Kidney (tissue), 14 donors: ENCODE measurements around the gene NR2C2AP. TPM values are rescaled to one million over a fixed set of nuclear protein-coding genes. Genes with fewer than 3 reads are reported as not detected.

Source experiments
- DNase-seq, 5 donors: peaks; one replicate each; pipeline ENCODE4 v3.0.0-alpha.2; 2013 to 2020
- FAIRE-seq: peaks from 2 replicates; lab custom pipeline; 2012; peaks lifted over from hg19 to GRCh38; lab: Jason Lieb, UNC
- H3K27ac ChIP-seq, 2 donors: one replicate each; pipeline ENCODE4 v1.7.0; 2013; ENCODE audit warnings: low read depth in 2 of 2, low read length in 2 of 2, inconsistent platforms in 1 of 2
- H3K27me3 ChIP-seq: one replicate; pipeline ENCODE4 v1.7.1; 2013; ENCODE audit warnings: low read length, inconsistent platforms; ENCODE audit not compliant: control insufficient read depth, insufficient read depth
- H3K36me3 ChIP-seq, 3 donors: one replicate each; pipeline versions ENCODE4 v1.7.0 to v1.7.1; 2013; ENCODE audit warnings: low read length in 3 of 3, control low read depth in 1 of 3, inconsistent platforms in 1 of 3; ENCODE audit not compliant: insufficient read depth in 3 of 3, control insufficient read depth in 2 of 3
- H3K4me1 ChIP-seq, 3 donors: one replicate each; pipeline versions ENCODE4 v1.7.0 to v1.7.1; 2013; ENCODE audit warnings: low read length in 3 of 3, inconsistent platforms in 1 of 3, low read depth in 1 of 3; ENCODE audit not compliant: control insufficient read depth in 2 of 3, insufficient read depth in 2 of 3
- H3K4me3 ChIP-seq, 3 donors: one replicate each; pipeline versions ENCODE4 v1.7.0 to v1.8.1; 2013; ENCODE audit warnings: low read length in 3 of 3, control low read depth in 1 of 3, inconsistent platforms in 1 of 3
- H3K9ac ChIP-seq, 3 donors: one replicate each; pipeline versions ENCODE4 v1.7.0 to v1.7.1; 2013; ENCODE audit warnings: low read length in 3 of 3, control low read depth in 1 of 3, inconsistent platforms in 1 of 3
- H3K9me3 ChIP-seq, 3 donors: one replicate each; pipeline versions ENCODE4 v1.7.0 to v1.7.1; 2013; ENCODE audit warnings: low read length in 3 of 3, control low read depth in 1 of 3, inconsistent platforms in 1 of 3; ENCODE audit not compliant: control insufficient read depth in 2 of 3, insufficient read depth in 1 of 3
- CTCF ChIP-seq: IDR thresholded peaks from 3 replicates; pipeline ENCODE4 v1.5.1; 2012; ENCODE audit warnings: mild to moderate bottlenecking, moderate library complexity, borderline replicate concordance; ENCODE audit not compliant: insufficient read depth; ENCODE audit errors: extremely low read depth
- intact Hi-C: fragments of 100-400 bp; cut with DNase I; formaldehyde crosslinking; loops from one replicate; pipeline ENCODE4 v1.11.1; 2022
- polyA plus RNA-seq: library from polyadenylated mRNA; stranded (reverse); fragments of 350-450 nt; fragmentation: Illumina TruSeq; extraction: RNeasy Lipid Tissue Mini Kit (QIAGEN cat#74804); gene quantifications from one replicate; pipeline ENCODE4 v1.2.3, GENCODE V29; 2014; ENCODE audit warnings: low read depth, low replicate concordance; ENCODE audit not compliant: insufficient read depth
- total RNA-seq: library from RNA; stranded (reverse); fragmentation: NEBNext Ultra II Directional; extraction: Animal tissue kit (Norgen Biotek cat#: 25700); gene quantifications from one replicate; pipeline ENCODE4 v1.2.1, GENCODE V29; 2021
- donor health status: control.
- donor health status: control.
- donor health status: control.
- donor health status: control.
- donor health status: control.
- donor health status: DM: yes; HTN: yes; CAD: no.
- donor health status: Normal renal cell carcinoma (clear cell type).

The NR2C2AP gene
- total and polyA plus RNA-seq, 2 donors from 2014 or later: 13.5 to 15.5 TPM

DNA sequence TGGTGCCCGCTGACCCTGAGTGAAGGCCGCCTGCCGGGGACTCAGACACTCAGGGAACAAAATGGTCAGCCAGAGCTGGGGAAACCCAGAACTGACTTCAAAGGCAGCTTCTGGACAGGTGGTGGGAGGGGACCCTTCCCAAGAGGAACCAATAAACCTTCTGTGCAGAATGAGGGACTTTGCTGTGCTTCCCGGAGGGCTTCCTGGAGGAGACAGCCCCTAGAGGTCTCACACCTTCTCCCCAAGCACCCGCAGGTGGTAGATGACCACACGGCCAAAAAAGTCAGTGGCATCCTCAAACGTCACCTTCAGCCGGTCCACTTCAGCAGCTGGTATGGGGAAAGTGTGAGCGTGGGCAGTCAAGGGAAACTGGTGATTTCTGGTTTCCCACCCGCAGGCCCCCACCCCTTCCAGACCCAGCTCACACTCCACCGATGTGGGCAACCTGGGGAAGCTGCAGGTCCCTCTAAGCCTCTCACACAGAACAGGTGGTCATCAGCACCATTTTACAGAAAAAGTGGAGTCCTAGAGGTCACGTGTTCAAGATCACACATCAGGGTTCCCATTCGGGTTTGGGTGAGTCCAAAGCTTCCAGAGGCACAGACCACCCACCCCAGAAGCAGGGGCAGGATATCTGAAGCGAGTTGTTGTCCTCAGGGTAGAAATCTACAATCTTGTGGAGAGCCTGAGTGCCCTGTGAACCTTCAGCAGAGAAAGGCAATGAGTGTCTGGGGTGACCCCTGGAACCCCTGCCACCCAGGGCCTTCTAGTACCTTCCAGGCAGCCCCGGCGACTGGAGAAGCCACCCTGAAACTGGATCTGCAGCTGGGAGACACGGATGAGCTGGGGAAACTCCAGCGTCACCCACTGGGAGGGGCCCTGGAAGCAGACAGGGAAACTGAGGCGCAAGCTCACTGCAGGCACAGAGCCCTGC lies 1.2 kb downstream of the NR2C2AP start:
- intact Hi-C loops: no loop called here
- Histone ChIP-seq H3K4me3 (peak overlapping the region in 2 of 3 donors; percentile 68 to 82), H3K27me3 (no peaks in the 10 kb centered on the region), H3K27ac (no peak overlapping the region), H3K9me3 (no peaks in the 10 kb centered on the region), H3K36me3 (peaks cover 0 to 11% (median 9%) of the 10 kb centered on the region in 3 donors), H3K9ac (peak overlapping the region in 1 of 3 donors; percentile 76), H3K4me1 (peaks cover 0 to 8% (median 0%) of the 10 kb centered on the region in 3 donors)
- DNase-seq (no peak), FAIRE-seq (no peak)
- no peak for TF ChIP-seq CTCF

DNA sequence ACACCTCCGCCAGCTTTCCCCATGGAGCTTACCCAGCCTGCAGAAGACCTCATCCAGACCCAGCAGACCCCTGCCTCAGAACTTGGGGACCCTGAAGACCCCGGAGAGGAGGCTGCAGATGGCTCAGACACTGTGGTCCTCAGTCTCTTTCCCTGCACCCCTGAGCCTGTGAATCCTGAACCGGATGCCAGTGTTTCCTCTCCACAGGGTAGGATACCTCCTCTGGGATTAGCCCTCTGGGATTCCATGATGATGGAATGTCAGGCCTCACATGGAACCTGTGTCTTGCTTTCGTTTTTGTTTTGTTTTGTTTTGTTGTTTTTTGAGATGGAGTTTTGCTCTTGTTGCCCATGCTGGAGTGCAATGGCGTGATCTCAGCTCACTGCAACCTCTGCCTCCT lies 9.3 kb downstream of the NR2C2AP start:
- H3K4me1 ChIP-seq: peaks cover 0 to 18% (median 4%) of the 10 kb centered on the region in 3 donors
- TF ChIP-seq CTCF: no peak
- DNase-seq (no peak), FAIRE-seq (no peak)
- peaks cover 0 to 9% (median 8%) of the 10 kb centered on the region in 3 donors for H3K36me3 ChIP-seq
- H3K4me3 ChIP-seq: peak overlapping the region in 1 of 3 donors; percentile 99
- no peak overlapping the region for H3K9ac ChIP-seq
- no peaks in the 10 kb centered on the region for H3K9me3 ChIP-seq
- H3K27me3 ChIP-seq: no peaks in the 10 kb centered on the region
- intact Hi-C loops: no loop called here
- H3K27ac ChIP-seq: no peak overlapping the region

GRCh38 chr19:19192910-19193423 lies 10.2 kb downstream of the NR2C2AP start:
- intact Hi-C loops: no loop called here
- no peak for TF ChIP-seq CTCF
- Histone ChIP-seq H3K4me3 (peak overlapping the region; percentile 86 to 99 (median 88)), H3K27ac (peak overlapping the region in 1 of 2 donors; percentile 42), H3K9me3 (no peaks in the 10 kb centered on the region), H3K4me1 (peaks cover 0 to 18% (median 4%) of the 10 kb centered on the region in 3 donors), H3K27me3 (no peaks in the 10 kb centered on the region), H3K9ac (peak overlapping the region; percentile 30 to 88 (median 87)), H3K36me3 (peaks cover 0 to 3% (median 0%) of the 10 kb centered on the region in 3 donors)
- DNase-seq: no peak
- no peak for FAIRE-seq
